Liver (tissue), 9 donors: ENCODE measurements around the gene RNF4. TPM values are rescaled to one million over a fixed set of nuclear protein-coding genes. Genes with fewer than 3 reads are reported as not detected.

Source experiments
- DNase-seq: peaks from one replicate; pipeline ENCODE4 v3.0.0-alpha.2; 2017; ENCODE audit warnings: low spot score
- H3K27ac ChIP-seq, 2 donors: one replicate each; pipeline ENCODE4 v1.7.0; 2013; ENCODE audit warnings: inconsistent platforms in 2 of 2, low read length in 2 of 2, control low read depth in 1 of 2, low read depth in 1 of 2, mild to moderate bottlenecking in 1 of 2
- H3K27me3 ChIP-seq, 4 donors: one replicate each; pipeline versions ENCODE4 v1.6.1 to v1.7.0; 2013; ENCODE audit warnings: low read length in 3 of 4, inconsistent platforms in 1 of 4, mild to moderate bottlenecking in 1 of 4, moderate library complexity in 1 of 4; ENCODE audit not compliant: control insufficient read depth in 4 of 4, insufficient read depth in 4 of 4
- H3K36me3 ChIP-seq, 4 donors: one replicate each; pipeline versions ENCODE4 v1.6.1 to v1.7.0; 2013; ENCODE audit warnings: low read length in 3 of 4, mild to moderate bottlenecking in 3 of 4, low read depth in 1 of 4, moderate library complexity in 1 of 4; ENCODE audit not compliant: control insufficient read depth in 4 of 4, insufficient read depth in 3 of 4
- H3K4me1 ChIP-seq, 4 donors: one replicate each; pipeline versions ENCODE4 v1.6.1 to v1.7.0; 2013; ENCODE audit warnings: low read length in 3 of 4, mild to moderate bottlenecking in 3 of 4, moderate library complexity in 1 of 4; ENCODE audit not compliant: control insufficient read depth in 4 of 4, insufficient read depth in 4 of 4
- H3K4me3 ChIP-seq, 3 donors: one replicate each; pipeline versions ENCODE4 v1.6.1 to v1.7.0; 2013; ENCODE audit warnings: low read length in 3 of 3, control low read depth in 1 of 3, low read depth in 1 of 3, mild to moderate bottlenecking in 1 of 3
- H3K9ac ChIP-seq, 2 donors: one replicate each; pipeline ENCODE4 v1.7.0; 2013; ENCODE audit warnings: low read length in 2 of 2, mild to moderate bottlenecking in 2 of 2, moderate library complexity in 2 of 2, control low read depth in 1 of 2, low read depth in 1 of 2
- H3K9me3 ChIP-seq, 4 donors: one replicate each; pipeline versions ENCODE4 v1.6.1 to v1.7.0; 2013; ENCODE audit warnings: low read length in 3 of 4; ENCODE audit not compliant: control insufficient read depth in 4 of 4
- EGR1 ChIP-seq, 2 donors: IDR thresholded peaks; 2 replicates each; pipeline ENCODE4 v1.6.1; 2016 to 2018; ENCODE audit warnings: antibody characterized with exemption in 2 of 2, low read depth in 2 of 2
- FOXA1 ChIP-seq: IDR thresholded peaks from 2 replicates; pipeline ENCODE4 v1.6.1; 2016; ENCODE audit warnings: antibody characterized with exemption
- FOXA2 ChIP-seq: IDR thresholded peaks from 2 replicates; pipeline ENCODE4 v1.6.1; 2016; ENCODE audit warnings: antibody characterized with exemption
- GABPA ChIP-seq, 2 donors: IDR thresholded peaks in 1 of 2; conservative IDR thresholded peaks in 1 of 2; 2 replicates each; pipeline ENCODE4 v1.6.1; 2016; ENCODE audit warnings: antibody characterized with exemption in 2 of 2, mild to moderate bottlenecking in 1 of 2, moderate library complexity in 1 of 2
- HNF4A ChIP-seq, 2 donors: conservative IDR thresholded peaks; 2 replicates each; pipeline ENCODE4 v1.6.1; 2016; ENCODE audit warnings: antibody characterized with exemption in 2 of 2, mild to moderate bottlenecking in 2 of 2
- HNF4G ChIP-seq: IDR thresholded peaks from 2 replicates; pipeline ENCODE4 v1.6.1; 2016; ENCODE audit warnings: antibody characterized with exemption
- JUND ChIP-seq, 2 donors: IDR thresholded peaks; 2 replicates each; pipeline ENCODE4 v1.6.1; 2016; ENCODE audit warnings: antibody characterized with exemption in 2 of 2
- NR2F2 ChIP-seq: IDR thresholded peaks from 2 replicates; pipeline ENCODE4 v1.6.1; 2016; ENCODE audit warnings: antibody characterized with exemption
- RAD21 ChIP-seq, 2 donors: IDR thresholded peaks; 2 replicates each; pipeline ENCODE4 v1.6.1; 2016; ENCODE audit warnings: antibody characterized with exemption in 2 of 2, mild to moderate bottlenecking in 2 of 2
- RXRA ChIP-seq, 2 donors: IDR thresholded peaks; 2 replicates each; pipeline ENCODE4 v1.6.1; 2017 to 2018; ENCODE audit warnings: antibody characterized with exemption in 2 of 2, mild to moderate bottlenecking in 1 of 2
- SP1 ChIP-seq: IDR thresholded peaks from 2 replicates; pipeline ENCODE4 v1.6.1; 2018; ENCODE audit warnings: antibody characterized with exemption, mild to moderate bottlenecking
- TAF1 ChIP-seq: conservative IDR thresholded peaks from 2 replicates; pipeline ENCODE4 v1.6.1; 2016; ENCODE audit warnings: antibody characterized with exemption, mild to moderate bottlenecking
- YY1 ChIP-seq: IDR thresholded peaks from 2 replicates; pipeline ENCODE4 v1.6.1; 2016; ENCODE audit warnings: antibody characterized with exemption, mild to moderate bottlenecking
- WGBS: extraction: QIAGEN DNeasy Blood & Tissue Kit; methylation state at CpG from one replicate; pipeline ENCODE4 v1.1.7; 2013; 5-methylcytosine and 5-hydroxymethylcytosine counted together
- polyA plus RNA-seq, 2 donors: library from polyadenylated mRNA; stranded (reverse) in 1 of 2; unstranded in 1 of 2; fragments of 200-250 nt in 1 of 2; fragments of >200 nt in 1 of 2; fragmentation: Nextera tagmentation in 1 of 2; extraction: Ambion mirVana in 1 of 2; gene quantifications; one replicate each; pipeline versions ENCODE4 v1.2.1 to v1.2.3, GENCODE V29; 2013 to 2015
- total RNA-seq, 2 donors: library from RNA; depleted of rRNA; stranded (reverse); fragments of >200 nt; gene quantifications; one replicate each; pipeline ENCODE4 v1.2.3, GENCODE V29; 2014
- TF ChIP-seq, protein P1 (sequence below): fragments of 150-350 bp; IDR thresholded peaks from 2 replicates; pipeline ENCODE4 v1.5.1; 2017; ENCODE audit warnings: improper control_type of control experiment, low read depth, low read length; ENCODE audit not compliant: missing input control
- TF ChIP-seq, protein P2 (sequence below): IDR thresholded peaks from 2 replicates; pipeline ENCODE4 v1.6.1; 2016; ENCODE audit warnings: antibody characterized with exemption
- TF ChIP-seq, protein P3 (sequence below): IDR thresholded peaks from 2 replicates; pipeline ENCODE4 v1.6.1; 2016; ENCODE audit warnings: antibody characterized with exemption
- TF ChIP-seq, protein P4 (sequence below): IDR thresholded peaks from 2 replicates; pipeline ENCODE4 v1.6.1; 2016; ENCODE audit warnings: antibody characterized with exemption
- TF ChIP-seq, protein P5 (sequence below): IDR thresholded peaks from 2 replicates; pipeline ENCODE4 v1.6.1; 2016; ENCODE audit warnings: antibody characterized with exemption, mild to moderate bottlenecking
- donor health status: healthy.
- donor health status: healthy.
- donor health status: healthy.
- donor health status: healthy.
- donor health status: healthy.

RNF4 gene
- total and polyA plus RNA-seq, 4 donors: 13.0 to 31.0 (median 17.2) TPM

DNA sequence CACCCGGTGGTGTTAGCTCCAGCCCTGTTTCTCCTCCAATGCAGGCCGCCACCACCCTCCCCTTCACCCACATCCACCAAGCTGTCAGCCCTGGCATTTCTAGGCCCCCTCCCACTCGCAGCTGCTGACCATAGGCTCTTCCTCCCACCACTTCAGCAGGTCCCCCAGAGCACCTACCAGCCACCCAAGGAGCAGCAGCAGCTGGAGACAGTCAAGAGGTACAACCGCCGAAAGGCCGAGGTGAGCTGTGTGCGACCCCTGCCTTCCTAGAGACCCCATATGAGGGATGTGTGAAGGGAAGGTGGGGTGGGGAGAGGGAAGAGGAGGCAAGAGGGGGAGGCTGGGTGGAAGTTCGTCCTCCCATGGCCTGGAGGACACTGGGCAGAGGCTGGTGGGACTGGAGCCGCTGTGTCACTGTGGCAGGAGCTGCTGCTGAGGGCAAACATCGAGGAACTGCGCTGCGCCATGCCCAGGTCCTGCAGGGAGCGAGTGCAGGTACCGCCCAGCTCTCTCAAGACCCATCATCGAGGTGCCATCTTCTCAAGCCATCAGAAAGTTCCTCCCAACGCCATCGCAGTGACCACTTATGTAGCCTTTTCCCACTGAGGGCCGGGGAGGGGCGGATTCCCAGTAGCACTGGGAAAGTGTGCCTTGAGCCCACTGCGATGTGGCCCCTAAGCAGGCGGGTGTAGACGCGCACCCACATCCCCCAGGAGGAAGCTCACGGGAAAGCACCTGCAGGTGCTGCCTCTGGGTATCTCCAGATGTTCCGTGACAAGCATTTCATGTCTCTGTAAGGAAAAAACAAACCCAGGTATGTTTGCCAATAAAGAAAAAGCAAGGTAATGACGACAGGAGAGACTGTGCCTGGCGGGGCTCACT lies 19.2 kb upstream of the RNF4 start:
- Histone ChIP-seq H3K27ac (no peak overlapping the region), H3K9ac (no peak overlapping the region), H3K4me3 (no peak overlapping the region), H3K4me1 (no peaks in the 10 kb centered on the region), H3K9me3 (no peaks in the 10 kb centered on the region), H3K36me3 (no peaks in the 10 kb centered on the region), H3K27me3 (no peaks in the 10 kb centered on the region)
- WGBS: 94% methylated on average over 27 of the region's 27 CpGs
- TF ChIP-seq GABPA (IDR thresholded peaks at IDR 0.05 in 1 of 2, conservative IDR thresholded peaks at IDR 0.05 in 1 of 2) (no peak), EGR1 (IDR thresholded peaks at IDR 0.05; ENCODE audit: low read depth in 2 of 2) (no peak), NR2F2 (no peak), TAF1 (no peak), SP1 (no peak), RXRA (IDR thresholded peaks at IDR 0.05) (no peak), HNF4G (no peak), HNF4A (conservative IDR thresholded peaks at IDR 0.05) (no peak), YY1 (no peak), RAD21 (IDR thresholded peaks at IDR 0.05) (no peak), JUND (IDR thresholded peaks at IDR 0.05) (no peak), FOXA1 (no peak), FOXA2 (no peak)
- TF ChIP-seq, protein P1, sequence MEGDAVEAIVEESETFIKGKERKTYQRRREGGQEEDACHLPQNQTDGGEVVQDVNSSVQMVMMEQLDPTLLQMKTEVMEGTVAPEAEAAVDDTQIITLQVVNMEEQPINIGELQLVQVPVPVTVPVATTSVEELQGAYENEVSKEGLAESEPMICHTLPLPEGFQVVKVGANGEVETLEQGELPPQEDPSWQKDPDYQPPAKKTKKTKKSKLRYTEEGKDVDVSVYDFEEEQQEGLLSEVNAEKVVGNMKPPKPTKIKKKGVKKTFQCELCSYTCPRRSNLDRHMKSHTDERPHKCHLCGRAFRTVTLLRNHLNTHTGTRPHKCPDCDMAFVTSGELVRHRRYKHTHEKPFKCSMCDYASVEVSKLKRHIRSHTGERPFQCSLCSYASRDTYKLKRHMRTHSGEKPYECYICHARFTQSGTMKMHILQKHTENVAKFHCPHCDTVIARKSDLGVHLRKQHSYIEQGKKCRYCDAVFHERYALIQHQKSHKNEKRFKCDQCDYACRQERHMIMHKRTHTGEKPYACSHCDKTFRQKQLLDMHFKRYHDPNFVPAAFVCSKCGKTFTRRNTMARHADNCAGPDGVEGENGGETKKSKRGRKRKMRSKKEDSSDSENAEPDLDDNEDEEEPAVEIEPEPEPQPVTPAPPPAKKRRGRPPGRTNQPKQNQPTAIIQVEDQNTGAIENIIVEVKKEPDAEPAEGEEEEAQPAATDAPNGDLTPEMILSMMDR: no peak
- TF ChIP-seq, protein P2, sequence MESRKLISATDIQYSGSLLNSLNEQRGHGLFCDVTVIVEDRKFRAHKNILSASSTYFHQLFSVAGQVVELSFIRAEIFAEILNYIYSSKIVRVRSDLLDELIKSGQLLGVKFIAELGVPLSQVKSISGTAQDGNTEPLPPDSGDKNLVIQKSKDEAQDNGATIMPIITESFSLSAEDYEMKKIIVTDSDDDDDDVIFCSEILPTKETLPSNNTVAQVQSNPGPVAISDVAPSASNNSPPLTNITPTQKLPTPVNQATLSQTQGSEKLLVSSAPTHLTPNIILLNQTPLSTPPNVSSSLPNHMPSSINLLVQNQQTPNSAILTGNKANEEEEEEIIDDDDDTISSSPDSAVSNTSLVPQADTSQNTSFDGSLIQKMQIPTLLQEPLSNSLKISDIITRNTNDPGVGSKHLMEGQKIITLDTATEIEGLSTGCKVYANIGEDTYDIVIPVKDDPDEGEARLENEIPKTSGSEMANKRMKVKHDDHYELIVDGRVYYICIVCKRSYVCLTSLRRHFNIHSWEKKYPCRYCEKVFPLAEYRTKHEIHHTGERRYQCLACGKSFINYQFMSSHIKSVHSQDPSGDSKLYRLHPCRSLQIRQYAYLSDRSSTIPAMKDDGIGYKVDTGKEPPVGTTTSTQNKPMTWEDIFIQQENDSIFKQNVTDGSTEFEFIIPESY: no peak
- TF ChIP-seq, protein P3, sequence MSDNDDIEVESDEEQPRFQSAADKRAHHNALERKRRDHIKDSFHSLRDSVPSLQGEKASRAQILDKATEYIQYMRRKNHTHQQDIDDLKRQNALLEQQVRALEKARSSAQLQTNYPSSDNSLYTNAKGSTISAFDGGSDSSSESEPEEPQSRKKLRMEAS: no peak
- TF ChIP-seq, protein P4, sequence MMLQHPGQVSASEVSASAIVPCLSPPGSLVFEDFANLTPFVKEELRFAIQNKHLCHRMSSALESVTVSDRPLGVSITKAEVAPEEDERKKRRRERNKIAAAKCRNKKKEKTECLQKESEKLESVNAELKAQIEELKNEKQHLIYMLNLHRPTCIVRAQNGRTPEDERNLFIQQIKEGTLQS: no peak
- TF ChIP-seq, protein P5, sequence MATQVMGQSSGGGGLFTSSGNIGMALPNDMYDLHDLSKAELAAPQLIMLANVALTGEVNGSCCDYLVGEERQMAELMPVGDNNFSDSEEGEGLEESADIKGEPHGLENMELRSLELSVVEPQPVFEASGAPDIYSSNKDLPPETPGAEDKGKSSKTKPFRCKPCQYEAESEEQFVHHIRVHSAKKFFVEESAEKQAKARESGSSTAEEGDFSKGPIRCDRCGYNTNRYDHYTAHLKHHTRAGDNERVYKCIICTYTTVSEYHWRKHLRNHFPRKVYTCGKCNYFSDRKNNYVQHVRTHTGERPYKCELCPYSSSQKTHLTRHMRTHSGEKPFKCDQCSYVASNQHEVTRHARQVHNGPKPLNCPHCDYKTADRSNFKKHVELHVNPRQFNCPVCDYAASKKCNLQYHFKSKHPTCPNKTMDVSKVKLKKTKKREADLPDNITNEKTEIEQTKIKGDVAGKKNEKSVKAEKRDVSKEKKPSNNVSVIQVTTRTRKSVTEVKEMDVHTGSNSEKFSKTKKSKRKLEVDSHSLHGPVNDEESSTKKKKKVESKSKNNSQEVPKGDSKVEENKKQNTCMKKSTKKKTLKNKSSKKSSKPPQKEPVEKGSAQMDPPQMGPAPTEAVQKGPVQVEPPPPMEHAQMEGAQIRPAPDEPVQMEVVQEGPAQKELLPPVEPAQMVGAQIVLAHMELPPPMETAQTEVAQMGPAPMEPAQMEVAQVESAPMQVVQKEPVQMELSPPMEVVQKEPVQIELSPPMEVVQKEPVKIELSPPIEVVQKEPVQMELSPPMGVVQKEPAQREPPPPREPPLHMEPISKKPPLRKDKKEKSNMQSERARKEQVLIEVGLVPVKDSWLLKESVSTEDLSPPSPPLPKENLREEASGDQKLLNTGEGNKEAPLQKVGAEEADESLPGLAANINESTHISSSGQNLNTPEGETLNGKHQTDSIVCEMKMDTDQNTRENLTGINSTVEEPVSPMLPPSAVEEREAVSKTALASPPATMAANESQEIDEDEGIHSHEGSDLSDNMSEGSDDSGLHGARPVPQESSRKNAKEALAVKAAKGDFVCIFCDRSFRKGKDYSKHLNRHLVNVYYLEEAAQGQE: no peak
- DNase-seq: no peak
